ENCODE measurements around the gene IRF1. TPM values are rescaled to one million over a fixed set of nuclear protein-coding genes. Genes with fewer than 3 reads are reported as not detected.

Gene IRF1
- total RNA-seq, 4 donors from 2014 or later, result 20.6 to 289 (median 29.6) TPM

DNA sequence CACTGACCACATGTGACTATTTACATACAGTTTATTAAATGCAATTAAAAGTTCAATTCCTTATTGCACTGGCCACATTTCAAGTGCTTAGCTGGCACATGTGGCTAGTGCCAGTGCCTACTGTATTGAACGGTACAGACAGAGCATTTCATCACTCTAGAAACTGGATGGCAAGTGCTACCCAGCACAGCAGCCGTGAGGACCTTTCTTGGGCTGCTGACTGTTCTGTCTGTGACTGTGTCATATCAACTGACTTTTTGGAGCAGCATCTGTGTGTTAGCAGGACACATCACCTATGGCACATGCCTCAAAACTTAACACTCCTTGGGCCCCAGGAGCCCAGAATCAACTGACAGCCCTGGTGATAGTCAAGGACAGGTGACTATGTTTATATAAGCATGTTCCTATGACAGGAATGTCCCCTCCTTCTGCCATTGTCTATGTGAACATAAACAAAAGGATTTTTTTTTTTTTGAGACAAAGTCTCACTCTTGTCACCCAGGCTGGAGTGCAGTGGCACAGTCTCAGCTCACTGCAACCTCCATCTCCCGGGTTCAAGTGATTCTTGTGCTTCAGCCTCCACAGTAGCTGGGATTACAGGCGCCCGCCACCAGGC is 8.9 kb downstream of the IRF1 start:
- Histone ChIP-seq H3K36me3 (peaks cover 43 to 60% (median 53%) of the 10 kb centered on the region in 4 donors), H3K9me3 (no peaks in the 10 kb centered on the region), H3K27ac (replicated peaks in 1 of 4) (no peak overlapping the region), H3K27me3 (no peaks in the 10 kb centered on the region), H3K4me3 (no peak overlapping the region), H3K4me1 (peaks cover 41 to 61% (median 48%) of the 10 kb centered on the region in 4 donors)
- TF ChIP-seq POLR2A (IDR thresholded peaks at IDR 0.05; ENCODE audit: low read depth) (no peak), EP300 (IDR thresholded peaks at IDR 0.05) (no peak), POLR2AphosphoS5 (IDR thresholded peaks at IDR 0.05) (no peak)
- TF ChIP-seq, protein P1, sequence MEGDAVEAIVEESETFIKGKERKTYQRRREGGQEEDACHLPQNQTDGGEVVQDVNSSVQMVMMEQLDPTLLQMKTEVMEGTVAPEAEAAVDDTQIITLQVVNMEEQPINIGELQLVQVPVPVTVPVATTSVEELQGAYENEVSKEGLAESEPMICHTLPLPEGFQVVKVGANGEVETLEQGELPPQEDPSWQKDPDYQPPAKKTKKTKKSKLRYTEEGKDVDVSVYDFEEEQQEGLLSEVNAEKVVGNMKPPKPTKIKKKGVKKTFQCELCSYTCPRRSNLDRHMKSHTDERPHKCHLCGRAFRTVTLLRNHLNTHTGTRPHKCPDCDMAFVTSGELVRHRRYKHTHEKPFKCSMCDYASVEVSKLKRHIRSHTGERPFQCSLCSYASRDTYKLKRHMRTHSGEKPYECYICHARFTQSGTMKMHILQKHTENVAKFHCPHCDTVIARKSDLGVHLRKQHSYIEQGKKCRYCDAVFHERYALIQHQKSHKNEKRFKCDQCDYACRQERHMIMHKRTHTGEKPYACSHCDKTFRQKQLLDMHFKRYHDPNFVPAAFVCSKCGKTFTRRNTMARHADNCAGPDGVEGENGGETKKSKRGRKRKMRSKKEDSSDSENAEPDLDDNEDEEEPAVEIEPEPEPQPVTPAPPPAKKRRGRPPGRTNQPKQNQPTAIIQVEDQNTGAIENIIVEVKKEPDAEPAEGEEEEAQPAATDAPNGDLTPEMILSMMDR (IDR thresholded peaks at IDR 0.05), result no peak
- 92% methylated on average over 5 of the region's 5 CpGs for WGBS
- DNase-seq (ENCODE audit: extremely low spot score), result no peak
- intact Hi-C loops (cut with DNase I), result no loop called here

GRCh38 chr5:132480893-132481595 is 9.5 kb downstream of the IRF1 start:
- Histone ChIP-seq H3K36me3 (peaks cover 36 to 54% (median 47%) of the 10 kb centered on the region in 4 donors), H3K27ac (replicated peaks in 1 of 4) (peak overlapping the region in 2 of 4 donors; percentile 13 to 34), H3K27me3 (no peaks in the 10 kb centered on the region), H3K4me3 (no peak overlapping the region), H3K4me1 (peaks cover 41 to 61% (median 48%) of the 10 kb centered on the region in 4 donors), H3K9me3 (no peaks in the 10 kb centered on the region)
- DNase-seq (ENCODE audit: extremely low spot score), result no peak
- 73% methylated on average over 4 of the region's 4 CpGs for WGBS
- TF ChIP-seq EP300 (IDR thresholded peaks at IDR 0.05), result no peak
- no peak for TF ChIP-seq POLR2A (IDR thresholded peaks at IDR 0.05; ENCODE audit: low read depth)
- TF ChIP-seq POLR2AphosphoS5 (IDR thresholded peaks at IDR 0.05), result no peak
- TF ChIP-seq, protein P1 (IDR thresholded peaks at IDR 0.05), result no peak
- intact Hi-C loops (cut with DNase I), result no loop called here

- Histone ChIP-seq H3K36me3 (peaks cover 32 to 48% (median 41%) of the 10 kb centered on the region in 4 donors), H3K4me3 (no peak overlapping the region), H3K27me3 (no peaks in the 10 kb centered on the region), H3K9me3 (no peaks in the 10 kb centered on the region), H3K27ac (replicated peaks in 1 of 4) (peak overlapping the region in 2 of 4 donors; percentile 13 to 34), H3K4me1 (peaks cover 41 to 61% (median 50%) of the 10 kb centered on the region in 4 donors)
- TF ChIP-seq, protein P1 (IDR thresholded peaks at IDR 0.05), result no peak
- TF ChIP-seq EP300 (IDR thresholded peaks at IDR 0.05), result no peak
- TF ChIP-seq POLR2A (IDR thresholded peaks at IDR 0.05; ENCODE audit: low read depth), result no peak
- no peak for TF ChIP-seq POLR2AphosphoS5 (IDR thresholded peaks at IDR 0.05)
- 100% methylated on average over 5 of the region's 5 CpGs for WGBS
- DNase-seq (ENCODE audit: extremely low spot score), result no peak
- intact Hi-C loops (cut with DNase I), result no loop called here
These were observed 10.1 kb downstream of the IRF1 start for GRCh38 chr5:132480546-132480892.

DNA sequence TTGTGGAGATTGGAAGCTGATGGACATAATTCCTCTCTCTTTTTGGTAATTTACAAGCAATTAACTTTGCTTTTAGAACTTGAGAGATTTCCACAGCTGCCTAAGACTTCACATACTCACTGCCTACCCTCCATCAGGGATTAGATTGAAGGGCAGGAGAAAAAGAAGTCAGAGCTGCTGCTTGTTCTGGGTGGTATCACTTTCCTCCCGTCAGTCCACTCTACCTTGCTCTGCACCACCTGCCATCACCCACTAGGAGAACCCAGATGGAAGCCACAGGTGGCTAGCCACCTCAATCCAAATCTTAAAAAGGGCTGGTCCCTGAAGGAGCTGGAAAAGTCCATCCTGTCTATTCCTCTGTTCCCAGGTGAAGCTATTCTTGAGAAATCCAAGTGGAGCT is 10.5 kb downstream of the IRF1 start:
- H3K4me1 ChIP-seq, result peaks cover 41 to 61% (median 52%) of the 10 kb centered on the region in 4 donors
- TF ChIP-seq, protein P1 (IDR thresholded peaks at IDR 0.05), result no peak
- TF ChIP-seq EP300 (IDR thresholded peaks at IDR 0.05) (no peak), POLR2A (IDR thresholded peaks at IDR 0.05; ENCODE audit: low read depth) (no peak), POLR2AphosphoS5 (IDR thresholded peaks at IDR 0.05) (no peak)
- H3K9me3 ChIP-seq, result no peaks in the 10 kb centered on the region
- intact Hi-C loops (cut with DNase I), result no loop called here
- WGBS, result 94% methylated on average over 1 of the region's 1 CpG
- no peak overlapping the region for H3K4me3 ChIP-seq
- peaks cover 27 to 44% (median 37%) of the 10 kb centered on the region in 4 donors for H3K36me3 ChIP-seq
- DNase-seq (ENCODE audit: extremely low spot score), result no peak
- H3K27me3 ChIP-seq, result no peaks in the 10 kb centered on the region
- no peak overlapping the region for H3K27ac ChIP-seq (replicated peaks in 1 of 4)
